Measurements from ENCODE around the gene SH3BP5L.

GRCh38 chr1:248840946-248841345 lies 15.2 kb upstream of the SH3BP5L start:
- TF ChIP-seq CTCF (IDR thresholded peaks at IDR 0.05) (no peak), EZH2 (IDR thresholded peaks at IDR 0.05; ENCODE audit: borderline replicate concordance, insufficient read depth, low read depth, low read length, poor library complexity, severe bottlenecking) (no peak)

Data from B cell (primary cell).